HG03457 (cell line): ENCODE results near the gene CCDC201.
"Not testable (repeated sequence)": the region's sequence is repeated elsewhere in the genome, so short reads cannot be mapped to it uniquely, and the experiment has no call there.

Source experiments
- ATAC-seq: cut with Tn5 transposase; IDR thresholded peaks from one replicate; pipeline ENCODE4 v1.9.1; 2021; ENCODE audit warnings: moderate number of reproducible peaks; ENCODE audit not compliant: unreplicated experiment

CCDC201 gene

GRCh38 chr7:45874408-45875131 is 1.7 kb upstream of the CCDC201 start:
- no peak for ATAC-seq

GRCh38 chr7:45873355-45873754 is 473 bp upstream of the CCDC201 start:
- no peak for ATAC-seq

GRCh38 chr7:45872116-45873034 is 507 bp downstream of the CCDC201 start:
- no peak for ATAC-seq

- ATAC-seq, result no peak
Measured at GRCh38 chr7:45869426-45869825, 3.5 kb downstream of the CCDC201 start.

- no peak for ATAC-seq
Measured at GRCh38 chr7:45867471-45867870, 5.4 kb downstream of the CCDC201 start.

GRCh38 chr7:45865594-45866410 is 7.1 kb downstream of the CCDC201 start:
- ATAC-seq, result no peak

- ATAC-seq, result no peak
Measured at GRCh38 chr7:45863715-45864114, 9.2 kb downstream of the CCDC201 start.

GRCh38 chr7:45856888-45857287 is 16.0 kb downstream of the CCDC201 start:
- ATAC-seq, result not testable (repeated sequence)

- ATAC-seq, result not testable (repeated sequence)
Measured at GRCh38 chr7:45855680-45856079, 17.2 kb downstream of the CCDC201 start.

GRCh38 chr7:45853491-45853890 is 19.4 kb downstream of the CCDC201 start:
- not testable (repeated sequence) for ATAC-seq

GRCh38 chr7:45852984-45853383 is 19.9 kb downstream of the CCDC201 start:
- ATAC-seq, result not testable (repeated sequence)

GRCh38 chr7:45848734-45849133 is 24.1 kb downstream of the CCDC201 start:
- not testable (repeated sequence) for ATAC-seq

- ATAC-seq, result not testable (repeated sequence)
Measured at GRCh38 chr7:45846536-45846935, 26.3 kb downstream of the CCDC201 start.

- not testable (repeated sequence) for ATAC-seq
Measured at GRCh38 chr7:45841926-45842717, 30.8 kb downstream of the CCDC201 start.

GRCh38 chr7:45838852-45839251 is 34.0 kb downstream of the CCDC201 start:
- ATAC-seq, result not testable (repeated sequence)

GRCh38 chr7:45832433-45833177 is 40.3 kb downstream of the CCDC201 start:
- not testable (repeated sequence) for ATAC-seq

- ATAC-seq, result not testable (repeated sequence)
Measured at GRCh38 chr7:45829846-45830245, 43.0 kb downstream of the CCDC201 start.

- ATAC-seq, result not testable (repeated sequence)
Measured at GRCh38 chr7:45827731-45828130, 45.2 kb downstream of the CCDC201 start.

- not testable (repeated sequence) for ATAC-seq
Measured at GRCh38 chr7:45826550-45826949, 46.3 kb downstream of the CCDC201 start.
